IPS-20b (cell line): Measurements from ENCODE around the gene MDP1.
"Not testable (repeated sequence)": the region's sequence is repeated elsewhere in the genome, so short reads cannot be mapped to it uniquely, and the experiment has no call there.

Experiments used
- H3K27ac ChIP-seq: one replicate; pipeline ENCODE4 v1.5.1; 2013; ENCODE audit warnings: low read length
- H3K27me3 ChIP-seq: 2 replicates; pipeline ENCODE4 v1.6.1; 2013; ENCODE audit warnings: mild to moderate bottlenecking, low read length, inconsistent platforms; ENCODE audit not compliant: insufficient read depth
- H3K36me3 ChIP-seq: 2 replicates; pipeline ENCODE4 v1.6.1; 2013; ENCODE audit warnings: low read depth, mild to moderate bottlenecking, inconsistent platforms, low read length, moderate library complexity; ENCODE audit not compliant: insufficient read depth
- H3K4me1 ChIP-seq: 2 replicates; pipeline ENCODE4 v1.6.1; 2013; ENCODE audit warnings: mild to moderate bottlenecking, control low read depth, inconsistent platforms, low read length, moderate library complexity; ENCODE audit not compliant: insufficient read depth
- H3K4me3 ChIP-seq: 2 replicates; pipeline ENCODE4 v1.5.1; 2013; ENCODE audit warnings: mild to moderate bottlenecking, low read length, inconsistent platforms
- H3K9ac ChIP-seq: 2 replicates; pipeline ENCODE4 v1.6.1; 2013; ENCODE audit warnings: low read depth, mild to moderate bottlenecking, inconsistent platforms, low read length, moderate library complexity
- H3K9me3 ChIP-seq: 2 replicates; pipeline ENCODE4 v1.6.1; 2013; ENCODE audit warnings: mild to moderate bottlenecking, low read depth, low read length, inconsistent platforms; ENCODE audit not compliant: insufficient read depth

MDP1 gene

DNA sequence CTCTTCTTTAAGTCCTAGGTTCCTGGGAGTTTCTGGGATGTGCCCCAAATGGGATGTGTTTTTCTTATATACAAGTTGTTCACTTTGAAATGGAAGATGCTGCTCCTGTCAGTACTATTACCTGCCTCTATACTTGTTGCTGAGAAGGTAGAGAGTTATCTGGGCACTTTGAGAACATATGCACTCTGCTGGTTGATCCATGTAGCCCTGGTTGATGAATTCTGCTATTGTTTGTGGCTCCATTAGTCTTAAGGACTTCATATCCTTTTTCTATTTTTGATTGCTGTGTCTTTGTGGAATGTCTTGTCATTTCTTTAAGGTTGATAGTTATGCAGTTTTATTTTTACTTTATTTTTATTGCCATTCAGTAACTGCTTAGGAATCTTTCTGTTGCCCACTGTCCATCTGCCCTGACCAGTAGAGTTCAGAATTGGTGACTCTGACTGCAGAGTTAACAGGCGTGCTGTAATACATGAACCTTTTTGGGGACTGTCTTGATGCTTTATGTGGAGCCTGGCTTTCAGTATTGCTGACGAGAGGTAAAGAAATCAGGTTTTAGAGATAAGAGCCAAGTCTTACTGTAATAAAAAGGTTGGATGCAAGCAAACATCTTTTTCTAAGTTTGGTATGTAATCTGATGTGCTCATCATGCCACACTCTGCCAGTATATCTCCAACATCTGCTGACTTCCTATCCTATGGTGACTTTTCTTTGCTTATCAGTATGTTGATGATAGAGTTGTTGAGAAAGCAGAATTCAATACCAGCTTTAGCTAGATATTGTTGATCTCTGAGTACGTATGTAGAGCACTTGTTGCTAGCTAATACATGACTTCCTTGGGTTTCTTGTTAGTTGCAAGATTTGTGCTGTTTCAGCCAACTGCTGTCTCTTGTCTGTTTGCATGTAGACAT, 18.5 kb upstream of the MDP1 start:
- no peak overlapping the region; the same call in 1 of the 2 replicates for H3K9ac ChIP-seq
- no peak overlapping the region for H3K27ac ChIP-seq
- H3K4me1 ChIP-seq, result peaks cover 5% of the 10 kb centered on the region
- H3K36me3 ChIP-seq, result peaks cover 52% of the 10 kb centered on the region
- 0 out of 2 replicates have a peak overlapping the region, but pooled peaks have one; percentile 90 for H3K4me3 ChIP-seq
- H3K27me3 ChIP-seq, result no peaks in the 10 kb centered on the region
- no peaks in the 10 kb centered on the region for H3K9me3 ChIP-seq

DNA sequence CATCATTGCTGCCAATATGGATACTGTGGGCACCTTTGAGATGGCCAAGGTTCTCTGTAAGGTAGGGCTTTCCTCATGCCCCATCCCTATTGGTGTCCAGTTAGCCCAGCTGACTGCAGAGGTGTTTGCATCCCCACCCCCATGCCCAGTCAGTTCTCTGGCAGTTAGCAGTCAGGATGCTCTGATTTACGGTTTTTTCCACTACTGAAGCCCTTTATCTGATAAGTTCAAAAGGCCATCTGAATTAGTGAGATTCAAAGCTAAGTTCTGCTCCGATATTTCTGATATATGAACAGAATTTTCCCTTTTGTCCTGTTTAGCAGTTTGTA, 17.6 kb upstream of the MDP1 start:
- Histone ChIP-seq H3K27ac (peak overlapping the region; percentile 82), H3K4me1 (peaks cover 5% of the 10 kb centered on the region), H3K9me3 (no peaks in the 10 kb centered on the region), H3K4me3 (peak overlapping the region; percentile 90), H3K36me3 (peaks cover 43% of the 10 kb centered on the region), H3K9ac (peak overlapping the region; percentile 98), H3K27me3 (no peaks in the 10 kb centered on the region)

GRCh38 chr14:24232645-24233537, 17.0 kb upstream of the MDP1 start, which contains the start of gene GMPR2:
Gene GMPR2, plus strand, starts transcription at chr14:24232929. Its CDS starts 325 bp downstream, at chr14:24233254.
- Histone ChIP-seq H3K9ac (peak within 1 kb of the TSS; percentile 98), H3K4me3 (peak within 1 kb of the TSS; percentile 90), H3K4me1 (peaks cover 5% of the 10 kb centered on the region), H3K27me3 (no peaks in the 10 kb centered on the region), H3K36me3 (peaks cover 42% of the 10 kb centered on the region), H3K27ac (peak within 1 kb of the TSS; percentile 82), H3K9me3 (no peaks in the 10 kb centered on the region)

GRCh38 chr14:24232121-24232644, 16.3 kb upstream of the MDP1 start, which contains the start of gene NEDD8:
Gene NEDD8, minus strand, starts transcription at chr14:24232367. Its CDS starts 100 bp downstream, at chr14:24232267.
- peak within 1 kb of the TSS; percentile 98 for H3K9ac ChIP-seq
- peak within 1 kb of the TSS; percentile 82 for H3K27ac ChIP-seq
- H3K36me3 ChIP-seq, result peaks cover 34% of the 10 kb centered on the region
- H3K4me1 ChIP-seq, result peaks cover 5% of the 10 kb centered on the region
- H3K9me3 ChIP-seq, result no peaks in the 10 kb centered on the region
- no peaks in the 10 kb centered on the region for H3K27me3 ChIP-seq
- peak within 1 kb of the TSS; percentile 90 for H3K4me3 ChIP-seq

DNA sequence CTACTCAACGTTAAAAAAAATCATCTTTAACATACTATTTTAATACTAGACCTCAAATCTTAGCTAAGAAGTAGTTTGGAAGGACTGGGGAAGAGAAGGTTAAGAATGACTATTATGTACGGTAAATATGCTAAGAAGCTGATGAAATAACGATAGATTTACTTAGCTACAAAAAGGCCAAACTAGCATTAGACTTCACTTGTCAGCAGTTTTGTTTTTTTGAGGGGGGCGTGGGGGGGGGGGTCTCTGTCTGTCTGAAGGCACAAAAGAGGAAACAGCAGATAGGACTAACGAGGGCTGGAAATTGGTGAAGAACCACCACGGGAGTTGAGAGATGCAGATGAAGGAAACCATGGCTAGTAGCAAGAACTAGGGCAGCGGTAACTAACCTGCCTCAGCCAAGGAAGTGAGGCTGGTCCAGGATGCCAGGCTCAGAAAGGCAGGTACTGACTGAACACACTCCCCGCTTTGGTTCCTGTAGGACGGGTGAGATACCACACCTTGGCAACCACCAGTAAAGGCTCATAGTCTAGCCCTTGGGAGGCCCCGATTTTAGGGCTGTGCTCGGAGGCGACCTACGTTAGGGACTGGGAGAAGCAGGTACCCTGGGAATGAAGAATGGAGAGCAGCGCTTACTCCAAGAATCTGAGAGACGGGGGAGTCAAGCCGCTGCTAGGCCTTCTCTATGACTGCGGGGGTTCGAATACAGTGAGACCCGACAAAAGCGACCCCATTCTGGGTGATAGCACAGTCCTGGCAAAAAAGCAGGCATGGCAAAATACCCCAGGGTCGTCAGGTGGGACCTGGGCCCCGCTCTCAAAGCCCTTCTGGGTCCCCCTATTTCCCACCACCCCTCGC, 15.6 kb upstream of the MDP1 start:
- Histone ChIP-seq H3K27ac (peak overlapping the region; percentile 82), H3K9me3 (no peaks in the 10 kb centered on the region), H3K4me3 (peak overlapping the region; percentile 90), H3K36me3 (peaks cover 28% of the 10 kb centered on the region), H3K4me1 (peaks cover 5% of the 10 kb centered on the region), H3K27me3 (no peaks in the 10 kb centered on the region), H3K9ac (peak overlapping the region; percentile 98)

GRCh38 chr14:24228902-24229301, 13.0 kb upstream of the MDP1 start:
- no peak overlapping the region for H3K27ac ChIP-seq
- H3K36me3 ChIP-seq, result peaks cover 4% of the 10 kb centered on the region; the same call in 1 of the 2 replicates
- no peak overlapping the region for H3K4me3 ChIP-seq
- no peaks in the 10 kb centered on the region for H3K27me3 ChIP-seq
- H3K9ac ChIP-seq, result no peak overlapping the region
- H3K4me1 ChIP-seq, result peaks cover 5% of the 10 kb centered on the region
- H3K9me3 ChIP-seq, result no peaks in the 10 kb centered on the region

DNA sequence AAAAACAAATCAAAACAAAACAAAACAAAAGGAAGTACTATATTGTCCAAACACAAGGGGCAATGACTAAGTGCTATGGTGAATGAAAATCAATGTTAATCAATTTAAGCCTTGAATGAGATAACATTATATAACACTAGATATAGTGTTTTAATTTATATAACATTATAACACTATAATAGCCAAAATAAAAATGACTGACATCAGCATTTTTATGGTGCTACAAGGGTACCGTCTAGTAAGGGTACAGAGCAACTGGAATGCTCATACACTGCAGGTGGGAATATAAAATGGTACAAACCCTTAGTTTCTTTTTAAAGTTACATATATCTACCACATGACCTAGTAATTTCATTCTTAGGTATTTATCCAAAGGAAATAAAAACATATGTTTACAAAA, 10.6 kb upstream of the MDP1 start:
- H3K4me1 ChIP-seq, result no peaks in the 10 kb centered on the region

GRCh38 chr14:24224618-24225071, 8.8 kb upstream of the MDP1 start:
- H3K4me1 ChIP-seq, result no peaks in the 10 kb centered on the region
- H3K9ac ChIP-seq, result no peak overlapping the region
- H3K9me3 ChIP-seq, result no peaks in the 10 kb centered on the region
- H3K4me3 ChIP-seq, result no peak overlapping the region
- peaks cover 4% of the 10 kb centered on the region; the same call in 1 of the 2 replicates for H3K36me3 ChIP-seq
- no peak overlapping the region for H3K27ac ChIP-seq
- H3K27me3 ChIP-seq, result no peaks in the 10 kb centered on the region

More for the DNA sequence above, 10.6 kb upstream of the MDP1 start:
- H3K27ac ChIP-seq, result no peak overlapping the region
- H3K27me3 ChIP-seq, result no peaks in the 10 kb centered on the region
- peaks cover 4% of the 10 kb centered on the region; the same call in 1 of the 2 replicates for H3K36me3 ChIP-seq
- H3K9ac ChIP-seq, result no peak overlapping the region
- H3K9me3 ChIP-seq, result no peaks in the 10 kb centered on the region
- no peak overlapping the region for H3K4me3 ChIP-seq

DNA sequence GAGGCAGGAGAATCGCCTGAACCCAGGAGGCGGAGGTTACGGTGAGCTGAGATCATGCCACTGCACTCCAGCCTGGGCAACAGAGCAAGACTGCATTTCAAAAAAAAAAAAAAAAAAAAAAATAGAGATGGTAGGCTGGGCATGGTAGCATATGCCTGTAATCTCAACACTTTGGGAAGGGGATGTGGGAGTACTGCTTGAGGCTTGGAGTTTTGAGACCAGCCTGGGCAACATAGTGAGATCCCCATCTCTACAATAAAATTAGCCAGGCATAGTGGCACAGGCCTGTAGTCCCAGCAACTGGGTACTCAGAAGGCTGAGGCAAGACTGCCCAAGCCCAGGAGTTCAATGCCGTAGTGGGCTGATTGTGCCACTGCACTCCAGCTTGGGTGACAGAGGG, 7.1 kb upstream of the MDP1 start:
- H3K36me3 ChIP-seq, H3K4me3 ChIP-seq, H3K4me1 ChIP-seq, H3K27ac ChIP-seq, H3K27me3 ChIP-seq, H3K9me3 ChIP-seq, H3K9ac ChIP-seq: not testable (repeated sequence)

- no peak overlapping the region for H3K9ac ChIP-seq
Measured at GRCh38 chr14:24219521-24219920, 3.7 kb upstream of the MDP1 start.

More at GRCh38 chr14:24219521-24219920, 3.7 kb upstream of the MDP1 start:
- Histone ChIP-seq H3K4me3 (no peak overlapping the region), H3K27me3 (no peaks in the 10 kb centered on the region), H3K27ac (no peak overlapping the region), H3K4me1 (no peaks in the 10 kb centered on the region), H3K36me3 (peaks cover 7% of the 10 kb centered on the region), H3K9me3 (no peaks in the 10 kb centered on the region)
